GM19035 (cell line): ENCODE measurements around the gene SHD.
"Not testable (repeated sequence)": the region's sequence is repeated elsewhere in the genome, so short reads cannot be mapped to it uniquely, and the experiment has no call there.

Source experiments
- ATAC-seq: cut with Tn5 transposase; IDR thresholded peaks from one replicate; pipeline ENCODE4 v1.9.1; 2021; ENCODE audit not compliant: unreplicated experiment

SHD gene

DNA sequence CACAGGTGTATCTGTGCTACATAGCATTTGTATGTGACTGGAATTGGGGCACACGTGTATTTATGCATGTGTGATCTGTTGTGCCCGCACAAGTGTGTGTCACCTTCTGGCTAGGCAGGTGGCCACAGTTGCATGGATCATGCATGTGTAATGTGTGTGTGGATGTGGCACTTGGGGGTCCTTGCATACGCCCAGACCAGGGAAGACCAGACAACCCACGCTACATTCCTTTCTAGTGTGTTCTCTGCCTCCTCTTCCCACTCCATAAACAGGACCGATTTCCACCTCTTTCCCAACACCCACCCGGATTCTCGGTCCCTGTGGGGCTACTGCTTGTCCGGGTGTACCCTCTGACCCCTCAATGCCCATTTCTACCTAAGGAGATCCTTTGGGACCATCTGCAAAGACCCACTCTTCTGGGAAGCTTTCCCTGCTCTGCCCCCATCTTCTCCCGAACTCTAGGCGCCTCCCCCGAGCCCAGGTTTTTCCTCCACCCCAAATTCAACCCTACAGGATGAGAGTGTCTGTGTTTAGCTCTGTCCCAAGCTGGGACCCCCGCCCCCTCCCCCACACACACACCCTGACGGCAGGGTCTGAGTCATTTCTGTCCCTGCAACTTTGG lies 47.3 kb downstream of the SHD start:
- no peak for ATAC-seq

DNA sequence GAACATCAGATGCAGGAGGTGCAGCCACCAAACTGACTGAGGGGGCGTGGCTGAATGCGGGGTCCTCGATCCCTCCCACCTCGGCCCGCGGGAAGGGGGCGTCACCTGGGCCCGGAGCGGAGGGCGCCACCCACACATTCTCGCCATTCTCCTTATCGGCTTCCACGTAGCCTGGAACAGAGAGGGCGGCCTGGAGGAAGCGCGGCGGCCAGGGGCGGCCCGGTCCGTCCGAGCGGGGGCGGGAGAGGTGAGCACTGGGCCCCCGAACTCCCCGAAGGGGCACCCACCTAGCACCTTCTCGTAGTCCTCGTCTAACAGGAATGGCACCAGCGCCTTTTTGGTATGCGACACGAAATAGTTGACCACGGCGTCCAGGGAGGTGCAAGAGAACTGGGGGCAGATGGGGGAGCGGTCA lies 47.8 kb downstream of the SHD start:
- ATAC-seq, result no peak

DNA sequence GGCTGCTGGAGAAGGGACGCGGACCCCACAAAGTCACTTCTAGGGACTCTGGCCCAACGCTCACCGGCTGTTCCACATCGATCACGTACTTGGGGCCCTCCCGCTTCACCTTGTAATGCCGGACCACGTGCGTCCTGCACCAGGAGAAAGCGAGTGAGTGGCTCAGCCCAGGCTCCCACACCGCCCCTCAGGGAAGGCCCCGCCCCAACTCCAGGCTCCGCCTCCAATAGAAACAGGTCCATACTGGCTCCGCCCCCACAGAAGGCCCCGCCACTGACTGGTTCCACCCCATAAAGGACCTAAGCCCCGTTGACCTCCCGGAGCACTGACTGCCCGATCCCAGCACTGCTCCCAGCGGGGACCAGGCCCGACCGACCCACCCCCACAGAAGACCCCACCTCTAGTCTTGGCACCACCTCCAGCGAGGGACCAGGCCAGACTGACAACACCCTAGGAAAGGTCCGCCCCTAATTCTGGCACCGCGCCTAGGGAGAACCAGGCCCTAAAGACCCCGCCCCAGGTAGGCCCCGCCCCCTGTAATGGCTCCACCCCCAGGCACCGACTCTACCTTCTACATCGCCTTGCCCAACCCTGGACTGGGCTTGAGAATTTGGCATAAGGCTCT lies 48.3 kb downstream of the SHD start:
- ATAC-seq, result no peak

DNA sequence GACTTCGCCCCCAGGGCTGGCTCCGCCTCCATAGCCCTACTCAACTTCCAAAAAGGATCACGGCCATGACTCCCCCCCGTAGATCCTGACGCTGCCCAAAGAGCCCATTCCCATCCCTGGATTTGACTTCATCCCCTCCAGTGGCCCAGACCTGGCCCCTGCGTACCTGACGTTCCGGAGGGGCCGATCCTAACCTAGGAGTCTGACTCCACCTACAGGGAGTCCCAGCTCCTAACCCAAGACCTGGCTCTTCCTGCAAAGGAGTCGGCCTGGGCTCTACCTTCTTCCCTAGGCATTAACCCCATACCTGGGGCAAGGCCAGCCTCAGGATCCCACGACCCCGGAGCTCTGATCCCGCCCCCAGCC lies 48.8 kb downstream of the SHD start:
- no peak for ATAC-seq

DNA sequence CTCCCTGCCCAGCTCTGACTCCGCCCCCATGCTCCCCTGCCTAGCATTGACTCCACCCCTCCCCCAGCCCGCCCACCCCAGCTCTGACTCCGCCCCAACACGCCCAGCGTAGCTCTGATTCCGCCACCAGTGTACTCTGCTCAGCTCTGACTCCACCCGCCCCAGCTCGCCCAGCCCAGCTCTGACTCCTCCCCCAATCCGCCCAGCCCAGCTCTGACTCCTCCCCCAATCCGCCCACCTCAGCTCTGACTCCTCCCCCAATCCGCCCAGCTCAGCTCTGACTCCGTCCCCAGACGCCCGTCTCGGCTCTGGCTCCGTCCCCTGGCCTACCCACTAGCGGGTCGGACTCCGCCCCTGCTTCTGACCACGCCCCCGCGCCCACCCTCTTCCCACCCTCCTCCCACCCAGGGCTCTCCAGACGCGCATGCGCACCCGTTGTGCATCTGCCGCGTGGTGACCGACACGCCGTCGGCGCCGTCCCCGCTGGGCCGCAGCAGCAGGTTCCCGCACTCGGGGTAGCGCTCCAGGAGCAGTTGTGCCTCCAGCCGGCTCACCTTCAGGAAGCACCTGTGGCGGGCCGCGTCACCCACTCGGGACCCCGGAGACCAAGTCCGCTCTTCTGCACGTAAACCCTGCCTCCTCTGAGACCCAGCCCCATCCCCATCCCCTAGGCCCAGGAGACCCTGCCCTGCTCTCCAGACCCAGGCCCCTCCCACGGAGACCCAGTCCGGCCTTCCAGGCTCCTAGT lies 49.4 kb downstream of the SHD start:
- ATAC-seq, result peak; percentile 65

DNA sequence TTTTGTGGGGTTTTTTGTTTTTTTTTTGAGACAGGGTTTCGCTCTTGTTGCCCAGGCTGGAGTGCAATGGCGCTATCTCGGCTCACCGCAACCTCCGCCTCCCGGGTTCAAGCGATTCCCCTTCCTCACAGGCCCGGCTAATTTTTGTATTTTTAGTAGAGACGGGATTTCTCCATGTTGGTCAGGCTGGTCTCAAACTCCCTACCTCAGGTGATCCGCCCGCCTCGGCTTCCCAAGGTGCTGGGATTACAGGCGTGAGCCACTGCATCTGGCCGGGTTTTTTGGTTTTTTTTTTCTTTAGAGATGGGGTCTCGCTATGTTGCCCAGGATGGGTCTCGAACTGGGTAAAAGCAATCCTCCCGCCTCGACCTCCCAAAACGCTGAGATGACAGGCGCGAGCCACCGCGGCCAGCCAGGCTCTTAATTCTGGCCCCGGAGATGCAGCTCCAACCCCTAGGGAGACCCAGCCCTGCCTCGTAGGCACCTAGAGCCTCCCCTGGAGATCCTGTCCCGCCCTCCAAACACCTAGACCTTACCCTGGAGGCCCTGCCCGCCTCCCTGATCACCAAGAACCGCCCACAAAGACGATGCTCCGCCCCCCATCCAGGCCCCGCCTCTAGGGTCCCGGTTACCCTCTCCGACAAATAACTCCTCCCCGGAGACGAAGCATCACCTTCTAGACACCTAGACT lies 50.1 kb downstream of the SHD start:
- not testable (repeated sequence) for ATAC-seq

DNA sequence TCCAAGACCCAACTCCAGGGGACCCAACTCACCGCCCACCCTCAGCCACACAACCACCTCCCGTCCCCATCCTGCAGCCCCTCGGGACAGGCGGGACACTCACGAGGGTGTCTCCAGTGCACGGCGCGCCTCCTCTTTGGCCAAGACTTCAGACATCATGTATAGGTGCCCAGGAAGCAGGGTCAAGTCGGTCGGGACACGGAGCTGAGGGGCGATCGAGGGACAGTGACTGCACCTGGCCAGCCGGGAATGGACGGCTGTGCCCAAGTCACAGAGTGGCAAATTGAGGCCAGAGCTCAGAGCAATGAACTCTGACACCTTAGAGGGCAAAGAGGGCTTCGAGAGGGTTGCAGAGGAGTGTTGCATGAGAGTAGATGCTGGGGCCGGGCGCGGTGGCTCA lies 50.8 kb downstream of the SHD start:
- no peak for ATAC-seq

DNA sequence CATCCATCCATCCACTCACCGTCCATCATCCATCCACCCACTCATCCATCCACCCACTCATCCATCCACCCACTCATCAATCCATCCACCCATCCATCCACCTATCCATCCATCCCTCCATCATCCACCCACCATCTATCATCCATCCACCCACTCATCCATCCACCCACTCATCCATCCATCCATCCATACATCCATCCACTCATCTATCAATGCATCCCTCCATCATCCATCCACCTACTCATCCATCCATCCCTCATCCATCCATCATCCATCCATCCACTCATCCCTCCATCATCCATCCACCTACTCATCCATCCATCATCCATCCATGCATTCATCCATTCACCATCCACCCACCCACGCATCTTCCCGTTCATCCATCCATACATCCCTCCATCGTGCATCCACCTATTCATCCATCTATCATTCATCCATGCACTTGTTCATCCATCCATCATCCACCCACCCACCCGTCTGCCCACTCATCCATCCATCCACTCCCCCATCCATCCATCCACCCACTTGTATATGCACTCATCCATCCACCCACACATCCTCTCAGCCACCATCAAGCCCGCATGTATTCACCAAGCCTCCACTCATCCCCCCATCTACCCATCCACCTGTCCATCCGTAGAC lies 56.0 kb downstream of the SHD start:
- ATAC-seq, result no peak

DNA sequence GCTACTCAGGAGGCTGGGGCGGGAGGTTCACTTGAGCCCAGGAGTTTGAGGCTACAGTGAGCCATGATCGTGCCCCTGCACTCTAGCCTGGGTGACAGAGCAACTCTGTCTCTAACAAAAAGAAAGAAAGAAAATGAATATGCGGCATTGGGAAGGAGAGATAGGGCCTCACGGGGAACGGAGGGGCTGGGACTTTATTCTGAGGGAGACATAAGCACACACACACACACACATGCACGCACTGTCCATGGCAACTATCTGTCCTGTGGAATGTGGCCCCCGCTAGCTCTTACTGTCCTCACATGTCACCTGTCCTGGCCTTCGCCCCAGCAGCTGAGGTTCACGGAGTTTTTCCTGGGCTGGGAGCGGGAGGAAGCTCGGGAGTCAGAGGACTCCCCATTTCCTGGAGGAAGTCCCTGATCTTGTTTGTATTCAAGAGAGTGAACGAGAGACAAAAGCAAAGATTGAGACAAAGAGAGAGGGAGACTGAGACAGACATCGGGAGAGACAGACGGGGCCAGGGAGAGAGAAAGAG lies 58.9 kb downstream of the SHD start:
- ATAC-seq, result no peak

DNA sequence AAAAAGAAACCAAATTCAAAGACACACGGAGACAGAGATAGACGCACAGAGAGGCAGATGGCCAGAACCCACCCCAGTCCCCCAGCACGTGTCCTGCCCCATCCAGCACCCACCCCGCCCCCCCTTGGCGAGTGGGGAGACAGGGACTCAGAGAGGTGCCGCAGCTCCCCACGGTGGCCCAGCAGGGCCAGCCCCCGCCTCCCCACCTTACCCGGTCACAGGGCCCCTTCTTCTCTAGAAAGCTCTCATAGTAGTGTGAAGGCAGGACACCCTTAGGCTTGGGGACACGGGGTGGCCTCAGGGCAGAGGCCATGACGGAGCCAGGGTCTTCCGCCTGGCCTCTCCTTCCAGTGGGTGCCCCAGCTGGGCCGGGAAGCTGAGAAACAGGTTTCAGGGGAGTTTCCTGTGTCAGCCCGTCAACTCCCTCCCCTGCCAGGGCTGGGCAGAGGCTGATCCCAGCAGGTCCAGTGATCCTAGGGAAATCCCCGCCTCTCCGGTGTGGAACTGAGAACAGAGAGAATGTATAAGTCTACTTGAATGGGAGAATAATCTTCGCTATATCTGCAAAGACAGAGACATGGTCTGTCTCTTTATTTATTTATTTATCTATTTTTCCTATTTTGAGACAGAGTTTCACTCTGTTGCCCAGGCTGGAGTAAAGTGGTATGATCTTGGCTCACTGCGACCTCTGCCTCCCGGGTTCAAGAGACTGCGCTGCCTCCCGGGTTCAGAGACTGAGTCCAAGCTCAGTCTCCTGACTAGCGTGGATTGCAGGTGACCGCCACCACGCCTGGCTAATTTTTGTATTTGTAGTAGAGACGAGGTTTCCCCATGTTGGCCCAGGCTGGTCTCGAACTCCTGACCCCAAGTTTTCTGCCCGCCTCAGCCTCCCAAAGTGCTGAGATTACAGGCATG lies 59.6 kb downstream of the SHD start, which contains the start of gene STAP2:
Gene STAP2, minus strand, starts transcription at position 387 of the 915 bp plus-strand sequence. Its CDS starts 74 bp downstream, at position 313.
- no peak for ATAC-seq
